GM19023 (cell line): Measurements from ENCODE around the gene RPL4.
"Not testable (repeated sequence)": the region's sequence is repeated elsewhere in the genome, so short reads cannot be mapped to it uniquely, and the experiment has no call there.

Experiments
- ATAC-seq: cut with Tn5 transposase; IDR thresholded peaks from one replicate; pipeline ENCODE4 v1.9.1; 2021; ENCODE audit warnings: mild to moderate bottlenecking, moderate library complexity; ENCODE audit not compliant: unreplicated experiment

The RPL4 gene

DNA sequence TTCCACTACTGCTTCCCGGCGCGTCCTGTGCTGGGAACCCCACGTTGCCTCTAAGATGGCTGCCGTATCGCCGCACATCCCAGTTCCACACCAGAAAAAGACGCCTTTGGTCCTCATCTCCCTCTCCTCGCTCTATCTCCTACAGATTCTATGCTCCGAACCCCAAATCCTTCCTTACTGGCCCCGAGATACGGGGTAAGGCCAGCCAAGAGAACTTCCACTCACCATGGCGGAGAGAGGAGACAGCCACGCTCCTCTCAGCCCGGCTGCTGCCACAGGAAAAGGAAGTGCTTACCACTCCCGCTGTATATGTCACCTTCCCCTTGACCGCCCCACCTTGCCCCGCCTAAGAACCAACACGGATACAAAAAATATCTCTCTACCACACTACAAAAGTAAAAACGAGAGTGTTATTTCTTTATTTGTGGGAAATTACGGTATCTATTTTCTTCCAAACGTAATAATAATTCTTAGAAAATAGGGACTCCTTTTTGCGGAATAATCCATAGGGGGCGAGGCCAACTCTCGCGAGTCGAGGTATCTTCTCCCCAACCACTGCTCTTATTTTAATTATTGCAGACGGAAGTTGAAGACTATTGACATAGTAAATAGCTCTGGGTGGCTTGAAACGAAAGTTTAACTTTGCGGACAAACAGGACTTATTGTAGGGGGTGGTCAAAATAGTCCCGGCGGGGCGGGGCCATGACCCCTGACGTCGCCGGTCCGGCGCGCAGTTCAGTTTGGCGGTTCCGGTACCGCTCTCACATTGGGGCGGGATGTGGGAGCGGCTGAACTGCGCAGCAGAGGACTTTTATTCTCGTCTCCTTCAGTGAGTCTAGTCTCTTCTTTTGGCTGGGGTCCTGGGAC, at the start of gene RPL4, which contains the start of gene ZWILCH:
Gene RPL4 (minus strand): TSS at position 293 of the 867 bp plus-strand sequence. CDS start 65 bp downstream, at position 228.
Gene ZWILCH (plus strand): TSS at position 764 of the 867 bp plus-strand sequence. CDS start 13 bp downstream, at position 777.
- peak; percentile 76 for ATAC-seq

DNA sequence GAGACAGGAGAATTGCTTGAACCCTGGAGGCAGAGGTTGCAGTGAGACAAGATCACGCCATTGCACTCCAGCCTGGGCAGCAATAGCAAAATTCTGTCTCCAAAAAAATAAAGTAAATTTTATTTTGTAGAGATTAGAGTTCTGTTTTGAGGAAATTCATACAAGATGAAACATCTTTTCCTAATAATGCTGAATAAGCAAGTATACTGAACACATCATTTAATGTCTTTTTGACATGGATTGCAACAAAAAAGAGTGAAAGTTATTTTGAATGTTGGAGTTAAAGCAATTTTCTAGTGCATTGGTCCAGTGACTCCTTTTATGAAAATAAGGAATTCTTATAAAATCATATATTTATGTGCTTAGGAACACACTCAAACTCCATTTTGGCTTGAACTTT, 40.6 kb upstream of the RPL4 start:
- ATAC-seq = no peak

DNA sequence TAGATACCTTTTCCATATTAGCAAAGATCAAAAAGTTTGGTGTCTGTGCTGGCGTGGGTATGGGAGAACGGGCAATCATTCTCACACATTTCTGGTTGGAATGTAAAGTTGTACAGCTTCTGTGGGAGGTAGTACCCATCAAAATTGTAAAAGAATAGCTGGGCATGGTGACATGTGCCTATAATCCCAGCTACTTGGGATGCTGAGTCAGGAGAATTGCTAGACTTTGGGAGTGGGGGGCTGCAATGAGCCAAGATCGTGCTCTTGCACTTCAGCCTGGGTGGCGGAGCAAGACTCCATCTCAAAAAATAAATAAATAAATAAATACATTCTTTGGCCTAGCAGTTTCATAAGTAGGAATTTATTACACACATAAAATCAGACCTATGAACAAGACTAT, 38.2 kb upstream of the RPL4 start:
- no peak for ATAC-seq

DNA sequence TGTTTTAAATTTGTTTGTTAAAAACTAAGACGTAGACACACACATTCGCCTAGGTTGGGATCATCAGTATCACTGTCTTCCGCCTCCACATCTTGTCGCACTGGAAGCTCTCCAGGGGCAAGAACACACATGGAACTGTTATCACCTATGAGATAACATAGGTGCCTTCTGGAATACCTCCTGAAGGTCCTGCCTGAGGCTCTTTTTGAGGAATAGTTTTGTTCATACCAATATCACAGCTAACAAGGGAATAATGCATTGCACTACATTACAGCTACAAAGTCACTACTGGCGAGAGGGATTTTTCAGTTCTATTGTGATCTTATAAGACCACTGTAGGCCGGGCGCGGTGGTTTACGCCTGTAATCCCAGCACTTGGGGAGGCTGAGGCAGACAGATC, 30.4 kb upstream of the RPL4 start:
- no peak for ATAC-seq

DNA sequence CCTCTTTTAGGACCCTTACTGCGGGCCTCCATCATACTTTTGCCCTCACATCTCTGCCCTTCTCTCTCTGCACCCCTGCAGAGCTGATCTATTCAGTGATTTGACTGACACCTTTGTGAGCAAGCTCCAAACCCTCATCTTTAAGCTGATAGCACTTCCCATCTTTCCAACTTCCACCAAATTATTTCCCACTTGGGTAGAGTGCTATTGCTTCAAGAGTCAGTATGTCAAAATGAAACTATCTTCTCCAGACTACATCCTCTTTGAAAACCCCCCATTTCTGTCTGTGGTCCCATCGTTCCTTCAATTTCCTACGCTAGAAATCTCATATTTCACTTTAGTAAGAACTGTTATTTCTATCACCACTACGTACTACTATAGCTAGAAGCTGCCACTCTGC, 20.2 kb upstream of the RPL4 start:
- no peak for ATAC-seq

DNA sequence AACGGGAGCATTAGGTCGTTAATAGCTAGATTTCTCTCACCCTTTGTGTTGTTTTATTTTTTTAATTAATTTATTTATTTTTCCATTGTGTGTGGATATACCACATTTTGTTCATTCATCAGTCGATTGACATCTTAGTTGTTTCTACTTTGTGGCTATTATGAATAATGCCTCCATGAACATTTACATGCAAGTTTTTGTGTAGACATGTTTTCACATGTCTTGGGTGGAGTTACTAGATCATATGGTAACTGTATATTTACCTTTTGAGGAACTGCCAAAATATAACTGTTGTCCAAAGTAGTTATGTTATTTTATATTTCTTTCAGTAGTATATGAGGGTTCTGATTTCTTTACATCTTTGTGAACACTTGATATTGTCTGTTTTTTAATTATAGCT, 19.3 kb upstream of the RPL4 start:
- no peak for ATAC-seq

DNA sequence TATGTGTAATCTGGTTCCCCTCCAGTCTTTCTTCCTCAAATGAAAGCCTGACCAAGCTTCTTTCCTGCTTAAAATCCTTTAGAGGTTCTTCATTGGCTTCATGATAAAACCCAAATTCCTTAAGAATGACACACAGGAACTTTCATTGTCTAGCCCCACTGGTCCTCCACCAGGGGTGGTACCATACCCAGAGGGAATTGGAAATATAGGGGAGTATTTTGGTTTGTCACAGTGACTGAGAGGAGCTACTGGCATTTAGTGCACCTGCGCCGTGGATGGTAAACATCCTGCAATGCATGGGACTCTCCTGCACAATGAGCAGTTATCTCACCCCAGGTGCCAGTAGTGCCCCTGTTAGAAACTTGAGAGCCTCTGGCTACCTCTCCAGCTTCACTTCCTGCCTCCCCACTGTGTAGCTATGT, 11.3 kb upstream of the RPL4 start:
- no peak for ATAC-seq

DNA sequence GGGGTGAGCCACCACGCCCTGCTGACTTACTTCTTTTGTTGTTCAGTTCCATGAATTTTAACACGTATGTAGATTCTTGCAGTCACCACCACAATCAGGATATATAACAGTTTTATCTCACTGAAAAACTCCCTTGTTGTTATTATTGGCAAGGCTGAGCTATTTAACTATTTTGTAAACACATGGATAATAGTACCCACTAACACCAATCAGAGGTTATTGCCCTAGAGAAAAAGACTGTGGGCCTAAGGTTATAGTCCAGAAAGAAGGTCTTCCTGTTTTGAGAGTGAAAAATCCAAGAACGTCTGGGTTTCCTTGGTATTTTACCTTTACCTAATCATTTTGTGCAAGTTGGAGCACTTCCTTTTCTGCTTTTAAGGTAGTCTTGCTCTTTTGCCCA, 9.9 kb upstream of the RPL4 start:
- ATAC-seq = no peak

DNA sequence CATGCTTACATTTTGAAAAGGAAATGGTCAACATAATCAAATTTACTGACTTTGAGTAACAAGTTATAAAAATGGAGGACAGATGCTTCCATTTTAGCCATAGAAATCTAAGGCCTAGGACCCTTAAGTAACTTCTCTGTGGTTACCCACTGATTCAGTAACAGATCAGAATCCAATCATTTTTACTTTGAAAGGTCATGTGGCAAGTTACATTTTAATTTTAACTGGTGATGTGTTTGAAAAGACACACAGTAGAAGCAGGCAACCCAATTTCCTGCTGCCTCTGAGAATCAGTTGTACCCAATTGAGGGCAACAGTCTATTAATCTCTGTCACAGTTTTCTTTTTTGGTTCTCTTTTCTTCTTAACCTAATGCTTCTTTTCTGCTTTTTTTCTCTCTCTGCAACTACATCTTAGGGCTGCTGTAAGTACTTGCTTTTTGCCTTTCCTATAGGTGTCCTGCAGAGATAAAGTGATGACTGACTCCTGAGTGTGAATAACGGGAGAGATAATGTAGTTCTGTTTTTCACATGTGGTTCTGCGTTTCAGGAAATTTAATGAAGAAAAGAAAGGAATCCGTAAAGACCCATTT, 3.7 kb upstream of the RPL4 start:
- no peak for ATAC-seq

DNA sequence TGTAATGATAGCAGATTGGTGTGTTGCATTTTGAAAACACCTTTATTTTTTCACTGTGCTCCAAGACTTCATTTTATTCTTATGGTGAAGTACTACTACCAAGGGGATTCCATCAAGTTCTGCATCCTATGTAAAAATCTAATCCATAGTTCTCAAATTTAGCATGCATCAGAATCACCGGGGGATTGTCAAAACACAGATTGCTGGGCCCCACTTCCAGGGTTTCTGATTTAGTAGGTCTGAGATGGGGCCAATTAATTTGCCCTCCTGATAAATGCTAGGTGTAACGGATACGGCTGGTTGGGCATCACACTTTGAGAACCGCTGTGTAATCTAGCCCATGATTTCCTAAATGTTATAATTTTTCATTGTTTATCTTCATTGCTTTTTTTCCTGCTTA, 1.2 kb upstream of the RPL4 start:
- ATAC-seq = no peak

DNA sequence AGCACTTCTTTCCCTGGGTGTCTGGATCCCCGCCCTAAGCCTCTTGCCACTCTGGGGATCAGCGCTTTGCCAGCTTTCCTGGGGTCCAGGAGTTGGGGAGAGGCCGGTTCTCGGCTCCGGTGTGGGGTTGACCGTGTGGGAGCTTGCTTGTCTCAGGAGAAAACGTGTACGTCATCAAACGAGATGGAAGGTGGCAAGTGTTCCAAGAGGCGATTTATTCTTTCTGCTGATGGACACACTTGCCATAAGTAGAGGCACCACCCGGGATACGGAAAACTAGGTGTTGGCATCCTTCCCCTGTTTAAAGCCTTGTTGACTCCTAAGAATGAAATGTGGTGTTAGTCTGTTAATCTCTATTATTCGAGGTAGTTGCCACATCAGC, 766 bp upstream of the RPL4 start:
- ATAC-seq = peak; percentile 19

DNA sequence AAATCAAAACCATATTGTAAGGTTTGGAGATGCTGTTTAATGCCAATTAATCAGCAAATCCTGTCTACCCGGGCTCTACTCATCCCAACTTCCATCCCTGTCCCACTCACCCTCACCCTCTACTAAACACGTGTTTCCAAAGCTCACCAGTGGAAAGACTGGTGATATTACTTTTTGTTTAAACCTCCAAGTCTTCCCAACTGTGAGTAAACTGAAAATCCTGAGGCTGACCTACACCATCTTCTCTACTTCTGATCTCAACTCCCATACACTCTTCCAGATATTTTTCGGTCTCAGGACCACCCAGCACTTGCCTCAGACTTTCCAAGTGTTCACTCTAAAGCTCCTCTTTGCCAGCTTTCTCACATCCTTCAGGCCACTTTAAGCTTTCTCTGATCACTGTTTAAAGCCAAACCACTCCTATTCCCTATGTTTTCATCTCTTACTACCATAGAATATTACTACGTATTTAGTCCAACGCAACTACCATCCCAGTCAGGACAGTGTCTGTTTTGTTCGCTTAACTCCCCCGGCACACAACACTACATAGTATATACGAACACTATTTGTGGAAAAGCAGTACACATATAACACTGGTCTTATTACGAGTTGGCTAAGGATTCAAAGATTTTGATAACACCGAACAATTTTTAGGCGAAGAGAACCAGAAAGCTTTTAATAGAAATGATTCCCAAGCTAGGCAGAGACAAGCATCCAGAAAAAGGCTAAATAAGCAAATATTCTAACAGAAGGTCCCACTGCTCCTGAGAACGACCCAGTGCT, 684 bp downstream of the RPL4 start:
- ATAC-seq = no peak

DNA sequence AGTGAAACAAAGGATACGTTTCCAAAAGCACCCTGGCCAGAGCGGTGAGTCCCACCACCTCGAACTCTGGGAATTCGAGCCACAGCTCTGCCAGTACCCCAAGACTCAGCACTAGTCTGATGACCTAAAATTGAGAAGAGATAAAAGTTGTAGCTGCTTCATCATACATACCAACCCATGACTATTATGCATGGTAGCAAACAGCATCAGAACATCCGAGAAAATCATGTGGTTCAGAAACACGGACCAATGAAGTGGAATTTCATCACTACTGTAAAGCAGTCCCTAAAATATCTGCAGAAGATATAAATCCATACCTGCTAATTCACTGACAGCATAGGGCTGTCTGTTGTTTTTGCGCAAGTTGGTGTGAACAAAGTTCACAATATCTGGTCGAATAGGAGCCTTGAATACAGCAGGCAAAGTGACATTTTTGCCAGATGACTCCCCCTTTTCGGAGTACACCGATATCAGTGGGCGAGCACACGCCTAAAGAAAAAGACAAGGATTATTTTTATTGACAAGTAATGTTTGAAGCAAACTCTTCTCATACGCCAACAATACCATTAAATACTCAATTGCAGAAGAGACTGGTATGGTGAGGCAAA, 1.5 kb downstream of the RPL4 start:
- not testable (repeated sequence) for ATAC-seq

DNA sequence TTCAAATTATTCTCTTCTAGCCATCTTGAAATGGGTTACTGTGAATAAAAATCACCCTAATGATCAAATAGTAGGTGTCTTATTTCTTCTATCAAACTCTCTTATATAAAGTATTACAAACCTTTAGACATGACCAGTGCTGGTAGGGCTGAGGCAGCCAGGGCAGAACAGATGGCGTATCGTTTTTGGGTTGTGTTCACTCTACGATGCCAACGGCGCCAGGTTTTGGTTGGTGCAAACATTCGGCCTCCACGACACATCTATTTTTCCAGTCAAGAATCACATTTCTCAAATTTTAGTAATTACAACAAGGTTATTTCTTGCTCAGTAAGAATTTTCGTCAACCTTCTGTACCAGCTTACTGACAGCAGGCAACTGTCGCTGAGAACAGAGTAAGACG, 2.2 kb downstream of the RPL4 start:
- no peak for ATAC-seq

DNA sequence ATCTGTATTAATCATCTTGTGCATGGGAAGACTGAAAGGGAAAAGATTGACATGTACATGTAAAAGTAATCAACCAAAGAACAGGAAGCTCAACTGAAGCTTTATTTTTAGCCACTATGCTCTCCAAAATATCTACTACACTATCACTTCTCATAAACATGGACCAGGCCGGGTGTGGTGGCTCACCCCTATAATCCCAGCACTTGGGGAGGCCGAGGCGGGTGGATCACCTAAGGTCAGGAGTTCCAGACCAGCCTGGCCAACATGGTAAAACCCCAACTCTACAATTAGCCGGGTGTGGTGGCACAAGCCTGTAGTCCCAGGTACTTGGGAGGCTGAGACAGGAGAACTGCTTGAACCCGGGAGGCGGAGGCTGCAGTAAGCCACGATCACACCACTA, 4.3 kb downstream of the RPL4 start:
- not testable (repeated sequence) for ATAC-seq

DNA sequence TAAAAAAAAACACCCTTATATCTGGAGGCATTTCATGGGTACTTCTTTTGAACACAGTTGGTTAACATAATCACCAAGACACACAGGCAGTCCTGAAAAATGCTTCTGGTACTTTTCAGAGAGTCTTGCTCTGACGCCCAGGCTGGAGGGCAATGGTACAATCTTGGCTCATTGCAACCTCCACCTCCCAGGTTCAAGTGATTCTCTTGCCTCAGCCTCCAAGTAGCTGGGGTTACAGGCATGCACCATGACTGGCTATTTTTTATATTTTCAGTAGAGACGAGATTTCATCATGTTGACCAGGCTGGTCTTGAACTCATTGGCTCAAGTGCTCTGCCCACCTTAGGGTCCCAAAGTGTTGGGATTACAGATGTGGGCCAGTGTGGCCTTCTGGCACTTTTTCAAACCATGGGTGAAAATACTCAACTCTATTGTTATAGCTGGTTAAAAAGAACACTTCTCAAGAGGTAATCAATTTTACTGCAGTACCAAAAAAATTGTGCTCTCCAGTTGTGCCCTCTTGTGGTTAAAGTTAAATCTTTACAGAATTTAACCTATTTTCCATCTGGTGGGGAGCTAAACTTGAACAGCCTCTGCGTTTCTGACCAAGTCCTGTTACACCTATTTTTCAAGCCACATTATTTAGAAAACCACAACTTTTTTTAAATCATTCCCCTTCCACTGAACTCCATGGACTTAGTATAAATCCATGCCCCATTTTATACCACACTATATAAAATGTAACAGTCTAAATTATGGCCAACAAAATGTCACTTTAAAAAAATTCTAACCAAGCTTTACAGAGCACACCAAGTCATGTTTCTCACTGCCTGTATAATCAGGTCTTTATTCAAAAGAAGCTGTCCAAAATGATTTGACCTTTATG, 5.9 kb downstream of the RPL4 start:
- no peak for ATAC-seq

DNA sequence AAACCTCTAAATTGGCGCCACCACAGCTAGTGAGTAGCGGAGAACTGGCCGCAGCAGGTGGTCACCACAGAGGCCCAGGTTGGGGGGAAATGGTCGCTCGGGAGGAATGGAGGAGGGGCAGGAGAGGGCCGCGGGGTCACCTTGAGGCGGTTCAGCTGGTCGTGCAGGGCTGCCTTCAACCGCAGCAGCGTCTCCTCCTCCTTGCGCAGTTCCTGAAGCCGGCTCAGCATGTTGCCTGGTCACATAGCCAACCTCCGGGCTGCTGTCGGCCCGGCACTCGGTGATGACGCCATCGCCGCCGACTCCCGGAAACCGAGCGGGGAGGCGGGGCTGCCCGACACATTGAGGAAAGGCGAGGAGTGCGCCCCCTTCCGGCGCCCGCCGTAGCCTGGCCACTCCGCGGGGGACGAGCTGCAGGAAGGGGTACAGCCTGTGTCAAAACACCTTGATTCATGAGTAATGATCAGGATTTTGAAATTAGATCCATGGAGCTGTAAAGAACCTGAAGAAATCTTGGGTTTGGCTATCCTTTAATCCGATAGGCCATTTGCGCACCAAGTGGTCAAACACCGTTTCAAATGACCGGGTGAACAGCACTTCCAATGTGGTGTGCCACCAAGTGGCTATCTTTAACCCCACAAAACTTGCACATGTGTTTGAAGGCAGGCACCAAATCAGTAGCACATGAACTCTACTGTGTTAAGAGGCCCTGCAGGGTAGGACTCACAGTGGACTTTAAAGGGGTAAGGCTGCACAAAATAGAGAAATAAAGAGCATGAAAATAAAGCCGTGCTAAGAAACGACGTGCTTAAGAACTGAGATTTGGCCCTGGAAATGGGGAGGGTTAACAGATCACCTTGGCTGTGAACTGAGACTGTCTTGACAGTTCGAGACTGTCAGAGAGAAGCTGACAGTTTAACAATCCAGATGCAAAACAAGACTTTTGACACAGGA, 6.9 kb downstream of the RPL4 start, which contains the start of gene SNAPC5:
Gene SNAPC5 (minus strand): TSS at position 261 of the 954 bp plus-strand sequence. CDS start 31 bp downstream, at position 230.
- ATAC-seq = peak; percentile 80

DNA sequence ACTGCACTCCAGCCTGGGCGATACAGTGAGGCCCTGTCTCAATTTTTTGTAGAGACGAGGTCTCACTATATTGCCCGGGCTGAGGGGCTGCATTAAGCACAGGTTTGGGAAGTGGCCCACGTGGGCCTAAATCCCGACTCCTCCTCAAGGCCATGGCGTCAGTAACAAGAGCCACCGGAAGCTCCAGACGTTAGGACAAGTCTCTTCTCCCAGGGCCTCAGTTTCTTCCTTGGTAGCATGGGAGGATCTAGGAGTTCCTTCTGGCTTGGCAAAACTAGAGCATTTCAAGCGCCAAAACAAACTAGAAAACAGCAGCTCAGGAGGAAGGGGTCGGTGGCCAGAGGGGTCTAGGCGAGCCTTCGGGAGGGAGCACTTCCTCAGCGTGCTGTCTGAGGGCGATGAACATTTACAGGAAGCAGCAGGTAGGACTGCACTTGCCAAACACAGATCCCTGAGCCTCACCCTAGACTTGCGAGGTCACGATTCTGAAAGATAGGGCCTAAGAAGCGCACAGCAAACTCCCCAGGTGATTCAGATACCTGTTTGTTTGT, 7.6 kb downstream of the RPL4 start:
- ATAC-seq = peak; percentile 15

DNA sequence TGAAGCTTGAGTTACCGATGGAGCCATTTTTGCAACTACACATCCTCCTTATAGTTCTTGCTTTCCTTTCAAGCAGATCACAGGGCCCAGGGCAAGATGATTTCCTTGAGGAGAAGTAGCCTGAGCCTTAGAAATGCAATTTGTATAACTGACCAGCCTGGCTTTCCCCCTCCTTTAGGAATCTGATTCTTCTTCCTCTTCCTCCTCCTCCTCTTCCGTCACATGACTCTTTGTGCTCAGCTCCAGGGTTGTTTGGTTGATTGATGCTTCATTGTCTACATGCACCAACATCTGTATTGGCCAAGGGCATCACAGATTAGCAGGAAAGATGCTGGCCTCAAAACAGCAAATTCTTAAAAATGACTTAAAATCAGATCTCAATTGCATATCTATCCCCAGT, 10.4 kb downstream of the RPL4 start:
- no peak for ATAC-seq
